Measurements from ENCODE around the gene GSDMA.
"Not testable (repeated sequence)": the region's sequence is repeated elsewhere in the genome, so short reads cannot be mapped to it uniquely, and the experiment has no call there.

GSDMA gene

GRCh38 chr17:39929646-39930407 is 33.0 kb upstream of the GSDMA start:
- DNase-seq, result no peak

- DNase-seq, result no peak
These were observed 28.9 kb upstream of the GSDMA start for GRCh38 chr17:39933912-39934311.

GRCh38 chr17:39934324-39934723 is 28.5 kb upstream of the GSDMA start:
- no peak for DNase-seq

DNA sequence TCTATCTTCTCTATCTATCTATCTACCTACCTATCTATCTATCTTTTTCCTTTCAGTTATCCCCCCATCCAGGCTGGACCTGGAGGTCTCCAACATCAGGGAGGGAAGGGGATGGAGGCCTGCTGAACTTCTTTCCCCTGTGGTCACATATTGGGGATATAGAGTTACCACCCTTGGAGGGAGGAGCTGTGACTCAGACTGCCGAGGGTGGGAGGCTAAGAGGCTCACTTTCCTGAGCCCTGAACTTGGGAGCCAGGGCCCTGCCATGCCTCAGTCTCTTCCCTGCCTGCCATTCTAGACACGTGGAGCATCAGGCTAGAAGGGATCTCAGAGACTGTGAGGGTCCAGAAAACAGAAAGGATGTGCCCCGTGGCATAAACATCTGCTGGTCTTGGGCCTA is 26.9 kb upstream of the GSDMA start:
- no peak for DNase-seq

- DNase-seq, result no peak
These were observed 25.4 kb upstream of the GSDMA start for GRCh38 chr17:39937447-39937846.

- no peak for DNase-seq
These were observed 24.5 kb upstream of the GSDMA start for GRCh38 chr17:39938140-39938869.

- no peak for DNase-seq
These were observed 23.7 kb upstream of the GSDMA start for GRCh38 chr17:39939106-39939505.

- DNase-seq, result no peak
These were observed 23.0 kb upstream of the GSDMA start for GRCh38 chr17:39939588-39940419.

GRCh38 chr17:39943702-39944392 is 19.0 kb upstream of the GSDMA start:
- no peak for DNase-seq

- no peak for DNase-seq
These were observed 18.5 kb upstream of the GSDMA start for GRCh38 chr17:39944393-39944711.

DNA sequence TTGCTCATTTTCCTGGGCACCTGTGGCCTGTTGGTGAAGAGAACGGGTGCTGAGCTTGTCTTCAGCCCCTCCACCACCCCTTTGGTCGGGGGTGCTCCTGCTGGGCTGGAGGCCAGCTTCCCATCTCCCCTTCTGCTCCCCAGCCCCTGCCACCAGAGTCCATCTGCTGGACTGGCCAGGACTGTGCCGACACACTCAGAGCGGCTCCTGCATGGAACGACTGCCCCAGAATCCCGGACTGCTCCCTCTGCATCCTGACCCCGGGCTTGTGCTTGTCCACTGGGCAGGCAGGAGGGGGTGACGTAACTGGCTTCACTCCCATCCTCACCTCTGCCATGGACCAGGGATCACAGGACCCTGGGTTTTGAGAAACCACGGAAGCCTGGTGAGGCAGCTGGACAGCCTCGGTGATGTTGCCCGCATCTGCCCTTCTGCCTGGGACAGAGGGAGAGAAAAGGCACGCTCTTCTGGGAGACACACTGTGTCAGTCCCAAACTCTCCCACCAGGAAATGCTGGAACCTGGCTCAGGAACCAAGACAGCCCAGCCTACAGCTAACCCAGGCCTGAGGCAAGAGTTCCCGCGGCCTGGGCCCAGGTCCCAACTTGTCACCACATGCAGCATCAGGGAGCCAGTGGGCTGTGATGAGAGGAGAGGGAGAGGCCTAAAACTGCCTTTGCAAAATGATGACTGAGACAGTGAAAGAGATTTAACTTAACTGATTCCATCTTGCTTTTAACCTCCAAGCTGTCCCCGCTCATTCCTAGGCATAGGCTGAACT is 16.1 kb upstream of the GSDMA start:
- DNase-seq, result no peak

- not testable (repeated sequence) for DNase-seq
These were observed 14.3 kb upstream of the GSDMA start for GRCh38 chr17:39948489-39948828.

- DNase-seq, result no peak
These were observed 13.8 kb upstream of the GSDMA start for GRCh38 chr17:39949028-39949427.

- no peak for DNase-seq
These were observed 11.9 kb upstream of the GSDMA start for GRCh38 chr17:39950871-39951348.

DNA sequence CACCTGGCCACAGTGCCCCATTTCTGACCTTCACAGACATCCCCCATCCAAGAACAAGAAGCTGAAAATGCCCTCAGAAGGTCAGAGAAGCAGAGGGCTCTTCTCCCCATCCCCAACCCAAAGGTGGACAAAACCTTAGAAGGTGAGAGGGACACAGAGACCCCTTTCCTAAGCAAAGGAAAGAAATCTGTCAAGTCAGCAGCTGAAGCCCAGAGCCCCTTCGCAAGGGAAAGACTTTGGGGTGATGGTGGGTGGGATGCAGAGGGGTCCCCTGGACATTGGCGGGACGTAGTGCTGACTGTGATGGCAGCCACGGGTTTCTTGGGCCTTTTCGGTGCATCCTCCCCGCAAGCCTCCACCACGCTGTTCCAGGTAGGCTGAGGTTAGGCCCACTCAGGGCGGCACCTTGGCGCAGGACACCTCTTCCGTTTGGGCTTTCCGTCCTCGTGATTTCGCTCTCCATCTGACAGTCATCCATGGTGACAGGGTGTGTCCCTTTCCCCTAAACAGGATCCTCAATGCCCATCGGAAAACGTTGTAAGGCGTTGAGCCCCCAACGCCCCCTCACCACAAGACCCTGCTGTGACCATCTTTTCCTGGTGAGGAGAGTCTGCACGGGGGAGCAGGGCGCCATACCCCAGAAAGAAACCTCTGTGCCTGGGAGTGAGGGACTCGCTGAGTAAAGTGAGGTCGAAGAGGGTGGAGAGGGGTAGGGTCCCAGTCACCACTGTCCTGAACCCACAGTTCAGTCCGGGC is 10.7 kb upstream of the GSDMA start:
- DNase-seq, result no peak

GRCh38 chr17:39952680-39953470 is 9.9 kb upstream of the GSDMA start:
- DNase-seq, result peak; percentile 94

- DNase-seq, result no peak
These were observed 9.3 kb upstream of the GSDMA start for GRCh38 chr17:39953471-39953888.

GRCh38 chr17:39954876-39955275 is 7.9 kb upstream of the GSDMA start:
- no peak for DNase-seq

GRCh38 chr17:39955726-39956225 is 7.0 kb upstream of the GSDMA start:
- no peak for DNase-seq

DNA sequence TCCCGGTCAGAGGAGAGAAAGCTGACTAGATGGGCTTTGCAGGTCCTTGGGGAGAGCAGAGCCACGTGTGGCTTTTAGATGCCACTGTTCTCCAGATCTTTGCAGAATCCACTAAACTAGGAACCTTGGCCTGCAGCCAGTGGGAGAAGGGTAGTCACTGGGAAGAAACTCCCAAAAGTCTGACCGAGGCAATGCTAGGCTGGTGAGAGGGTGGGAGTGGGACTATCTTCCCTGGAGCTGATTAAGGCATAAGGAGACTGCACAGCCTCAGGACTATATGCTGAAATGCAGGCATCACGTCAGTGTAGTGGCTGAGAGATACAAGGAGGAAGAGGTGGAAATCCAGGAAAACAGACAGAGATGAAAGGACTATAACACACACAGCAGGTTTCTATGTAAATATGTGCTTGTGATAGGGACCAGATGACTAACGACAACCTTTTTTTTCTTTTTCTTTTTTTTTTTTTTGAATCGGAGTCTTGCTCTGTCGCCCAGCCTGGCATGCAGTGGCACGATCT is 2.2 kb upstream of the GSDMA start:
- DNase-seq, result no peak

Measured in activated CD4-positive, CD25-positive, alpha-beta regulatory T cell treated with anti-CD3 and anti-CD28 coated beads, Interleukin-2, amount 50 U/mL, for 72 hours (primary cell).